Activated T-helper 9 cell treated with anti-CD3 and anti-CD28 coated beads, Interleukin-2, amount 50 U/mL, for 16 hours (primary cell): ENCODE measurements around the gene SIRT4.
"Not testable (repeated sequence)": the region's sequence is repeated elsewhere in the genome, so short reads cannot be mapped to it uniquely, and the experiment has no call there.

Source experiments
- DNase-seq: peaks from one replicate; pipeline ENCODE4 v3.0.0-alpha.2; 2020; ENCODE audit warnings: low read depth

SIRT4 gene

GRCh38 chr12:120335447-120335846 lies 33.3 kb downstream of the SIRT4 start:
- not testable (repeated sequence) for DNase-seq

GRCh38 chr12:120336392-120336791 lies 34.3 kb downstream of the SIRT4 start:
- not testable (repeated sequence) for DNase-seq

- no peak for DNase-seq
Measured at GRCh38 chr12:120337730-120338129, 35.6 kb downstream of the SIRT4 start.

- DNase-seq: no peak
Measured at GRCh38 chr12:120339256-120339655, 37.1 kb downstream of the SIRT4 start.

- DNase-seq: no peak
Measured at GRCh38 chr12:120342175-120343038, 40.3 kb downstream of the SIRT4 start.

GRCh38 chr12:120343039-120343537 lies 41.0 kb downstream of the SIRT4 start:
- no peak for DNase-seq

- DNase-seq: no peak
Measured at GRCh38 chr12:120343692-120344091, 41.6 kb downstream of the SIRT4 start.

GRCh38 chr12:120346031-120346430 lies 43.9 kb downstream of the SIRT4 start:
- no peak for DNase-seq

GRCh38 chr12:120346681-120347080 lies 44.6 kb downstream of the SIRT4 start:
- DNase-seq: no peak

GRCh38 chr12:120347766-120348165 lies 45.6 kb downstream of the SIRT4 start:
- DNase-seq: no peak

- no peak for DNase-seq
Measured at GRCh38 chr12:120350576-120351350, 48.6 kb downstream of the SIRT4 start.

GRCh38 chr12:120352117-120352516 lies 50.0 kb downstream of the SIRT4 start:
- DNase-seq: no peak

GRCh38 chr12:120353136-120353535 lies 51.0 kb downstream of the SIRT4 start:
- DNase-seq: no peak

- no peak for DNase-seq
Measured at GRCh38 chr12:120353556-120354317, 51.6 kb downstream of the SIRT4 start.

- peak; percentile 62 for DNase-seq
Measured at GRCh38 chr12:120356567-120357030, 54.5 kb downstream of the SIRT4 start.

- DNase-seq: no peak
Measured at GRCh38 chr12:120357104-120357503, 55.0 kb downstream of the SIRT4 start.

- DNase-seq: no peak
Measured at GRCh38 chr12:120358412-120359100, 56.4 kb downstream of the SIRT4 start.

GRCh38 chr12:120359128-120359527 lies 57.0 kb downstream of the SIRT4 start:
- DNase-seq: no peak

- no peak for DNase-seq
Measured at GRCh38 chr12:120361506-120362208, 59.5 kb downstream of the SIRT4 start.
